K562 (cell line): ENCODE measurements around the gene METRN. TPM values are rescaled to one million over a fixed set of nuclear protein-coding genes. Genes with fewer than 3 reads are reported as not detected.
A peak's percentile ranks its signal among the peaks of the same experiment; 100 is the strongest.

Experiments
- ETV1 ChIP-seq: fragments of 450-650 bp; conservative IDR thresholded peaks from 2 replicates; pipeline ENCODE4 v1.6.1; 2016; ENCODE audit warnings: missing genetic modification characterization, control low read depth, low read depth, missing compliant biosample characterization
- HDAC1 ChIP-seq, 2 experiments: fragments of 450-650 bp; IDR thresholded peaks; 2 replicates each; pipeline ENCODE4 v1.6.1; 2016 to 2017; ENCODE audit warnings: inconsistent platforms in 1 of 2, mild to moderate bottlenecking in 1 of 2, moderate library complexity in 1 of 2
- KDM1A ChIP-seq, 2 experiments: fragments of 450-650 bp; IDR thresholded peaks; 2 replicates each; pipeline ENCODE4 v1.6.1; 2016; ENCODE audit warnings: mild to moderate bottlenecking in 2 of 2
- LEF1 ChIP-seq: fragments of 450-650 bp; IDR thresholded peaks from 2 replicates; pipeline ENCODE4 v1.6.1; 2016; ENCODE audit warnings: mild to moderate bottlenecking
- NKRF ChIP-seq: fragments of 450-650 bp; IDR thresholded peaks from 2 replicates; pipeline ENCODE4 v1.6.1; 2016; ENCODE audit warnings: borderline replicate concordance
- POLR3G ChIP-seq: IDR thresholded peaks from 2 replicates; pipeline ENCODE4 v1.6.1; 2011; ENCODE audit not compliant: insufficient read length, insufficient replicate concordance; ENCODE audit errors: extremely low read depth
- RBFOX2 ChIP-seq: fragments of 200-400 bp; formaldehyde crosslinking; IDR thresholded peaks from 2 replicates; pipeline ENCODE4 v1.6.1; 2017; ENCODE audit warnings: low read depth, mild to moderate bottlenecking, low read length, moderate library complexity
- TEAD4 ChIP-seq, 2 experiments: sonication (generic) in 1 of 2; formaldehyde crosslinking in 1 of 2; IDR thresholded peaks; 2 replicates each; pipeline versions ENCODE4 v1.6.1 to v1.8.0; 2012 to 2022; ENCODE audit warnings: borderline replicate concordance in 1 of 2, inconsistent platforms in 1 of 2, low read length in 1 of 2, mild to moderate bottlenecking in 1 of 2, missing genetic modification reagents in 1 of 2
- YY1 ChIP-seq, 3 experiments: IDR thresholded peaks; 2 replicates each; pipeline ENCODE4 v1.6.1; 2011; ENCODE audit warnings: low read length in 2 of 3, mild to moderate bottlenecking in 2 of 3, moderate library complexity in 2 of 3, borderline replicate concordance in 1 of 3, control low read depth in 1 of 3, low read depth in 1 of 3; ENCODE audit not compliant: insufficient read depth in 3 of 3, insufficient replicate concordance in 2 of 3, control insufficient read depth in 1 of 3, insufficient read length in 1 of 3; ENCODE audit errors: extremely low read depth in 1 of 3
- ZBTB12 ChIP-seq: fragments of 250-450 bp; sonication (Bioruptor Pico); IDR thresholded peaks from 2 replicates; pipeline ENCODE4 v1.4.0; 2020
- ZBTB33 ChIP-seq: sonication (generic); formaldehyde crosslinking; IDR thresholded peaks from 2 replicates; pipeline ENCODE4 v1.8.1; 2023; ENCODE audit warnings: mild to moderate bottlenecking, missing genetic modification reagents
- polyA plus RNA-seq, 8 experiments: library from polyadenylated mRNA; depleted of rRNA in 4 of 8; stranded (reverse) in 5 of 8; unstranded in 3 of 8; fragments of >200 nt; fragmentation: Nextera tagmentation in 2 of 8; fragmentation: Illumina TruSeq in 1 of 8; extraction: Ambion mirVana in 2 of 8; extraction: Trizol in 1 of 8; gene quantifications; 2 replicates each; pipeline versions ENCODE4 v1.2.1 to v1.2.3, GENCODE V29; 2011 to 2014; ENCODE audit warnings: inconsistent platforms in 1 of 8, missing spikeins in 1 of 8
- total RNA-seq, 7 experiments: library from RNA; depleted of rRNA in 6 of 7; stranded (reverse); fragments of >200 nt in 6 of 7; fragmentation: Illumina TruSeq in 2 of 7; extraction: Trizol in 2 of 7; gene quantifications; 2 replicates each; pipeline versions ENCODE4 v1.2.1 to v1.2.3, GENCODE V29; 2011 to 2021; ENCODE audit warnings: low replicate concordance in 1 of 7

METRN gene
- total and polyA plus RNA-seq, 9 of the 15 experiments (the other 6 are each of a cell fraction or from before 2014, with no cell fraction given), result 0.20 to 89.8 (median 15.4) TPM

GRCh38 chr16:681746-682427 is 33.0 kb upstream of the METRN start (continued):
- TF ChIP-seq RBFOX2 (peak; percentile 52), YY1 (IDR thresholded peaks at IDR 0.05; ENCODE audit: borderline replicate concordance in 1 of 3, control insufficient read depth in 1 of 3, extremely low read depth in 1 of 3, insufficient read depth in 3 of 3, insufficient read length in 1 of 3, insufficient replicate concordance in 2 of 3, low read depth in 1 of 3, low read length in 2 of 3) (peak in 1 of 3 experiments; percentile 5), ZBTB33 (CRISPR knock-in tag) (peak; percentile 58), ZBTB12 (CRISPR knock-in tag) (no peak), HDAC1 (IDR thresholded peaks at IDR 0.05) (peak in 1 of 2 experiments; percentile 80; a peak in 2 of 4 replicates), LEF1 (no peak), TEAD4 (IDR thresholded peaks at IDR 0.05; ENCODE audit: low read length) (peak; percentile 22; the same call in 1 of the 2 replicates), TEAD4 (CRISPR knock-in tag; IDR thresholded peaks at IDR 0.05; ENCODE audit: borderline replicate concordance) (no peak), ETV1 (no peak; the same call in 1 of the 2 replicates), KDM1A (IDR thresholded peaks at IDR 0.05) (no peak), NKRF (peak; percentile 61; the same call in 1 of the 2 replicates), POLR3G (no peak)
